SH-SY5Y (cell line): ENCODE measurements around the gene CPLX3.

Experiments used
- GATA2 ChIP-seq: IDR thresholded peaks from 2 replicates; pipeline ENCODE4 v1.6.1; 2011; ENCODE audit warnings: mild to moderate bottlenecking, low read depth, low read length
- GATA3 ChIP-seq: IDR thresholded peaks from 2 replicates; pipeline ENCODE4 v1.6.1; 2011; ENCODE audit warnings: low read depth, mild to moderate bottlenecking, low read length, moderate library complexity

- TF ChIP-seq GATA2 (no peak), GATA3 (no peak)
These were observed 43.4 kb downstream of the CPLX3 start for GRCh38 chr15:74869726-74870407.
